Astrocyte of the cerebellum (primary cell): ENCODE results near the gene CLSTN2.

ENCODE experiments used
- DNase-seq: peaks from one replicate; pipeline ENCODE4 v3.0.0-alpha.2; 2011; ENCODE audit warnings: low read depth
- H3K4me3 ChIP-seq: 2 replicates; pipeline ENCODE4 v1.5.1; 2011; ENCODE audit warnings: mild to moderate bottlenecking, low read depth, low read length, moderate library complexity
- in situ Hi-C: cut with HindIII; loops from 2 replicates; pipeline ENCODE4 v1.10.0; 2017; ENCODE audit warnings: low sequenced_read_pairs
- TF ChIP-seq, protein P1 (sequence below): IDR thresholded peaks from 2 replicates; pipeline ENCODE4 v1.5.1; 2012; ENCODE audit warnings: low read length, low read depth, moderate library complexity, mild to moderate bottlenecking; ENCODE audit errors: missing control alignments

Gene CLSTN2

DNA sequence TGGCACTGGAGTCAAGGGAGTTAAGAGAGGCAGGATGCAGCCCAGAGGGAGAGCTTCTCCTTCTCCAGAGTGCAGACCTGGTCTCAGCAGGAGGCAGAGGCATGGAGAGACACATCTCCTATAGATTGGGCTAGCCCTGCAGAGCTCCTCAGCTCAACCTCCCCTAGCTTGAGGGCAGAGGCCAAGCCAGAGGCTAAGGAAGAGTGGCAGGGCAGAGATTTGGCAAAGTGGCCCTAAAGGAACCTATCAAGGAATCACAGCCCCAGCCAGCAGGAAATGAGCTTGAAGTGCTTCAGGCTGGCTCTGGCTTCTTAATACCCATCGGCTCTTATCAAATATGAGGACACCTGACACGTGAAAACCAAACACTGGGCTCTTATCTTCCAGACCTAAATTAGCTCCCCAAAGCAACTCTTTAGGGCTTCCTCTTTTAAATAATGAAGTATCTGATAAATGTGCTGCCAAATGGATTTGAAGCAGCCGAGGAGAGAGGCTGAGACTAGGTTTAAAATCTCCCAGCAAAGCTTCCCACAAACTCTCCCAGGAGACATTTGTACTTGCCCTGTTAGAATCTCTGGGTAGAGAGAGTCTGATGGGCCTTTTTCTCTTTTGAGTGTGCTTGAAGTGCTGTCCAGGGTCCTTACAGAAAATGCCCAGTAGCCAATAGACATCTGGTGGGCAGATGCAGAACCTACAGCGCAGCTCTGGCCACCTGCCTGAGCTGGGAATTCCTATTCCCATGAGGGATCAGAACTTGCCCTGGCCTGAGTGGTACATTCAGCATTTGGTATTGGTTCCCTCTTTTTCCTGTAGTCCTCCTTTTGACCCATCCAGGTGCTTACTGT lies 271.4 kb downstream of the CLSTN2 start:
- no peak overlapping the region for H3K4me3 ChIP-seq
- TF ChIP-seq, protein P1, sequence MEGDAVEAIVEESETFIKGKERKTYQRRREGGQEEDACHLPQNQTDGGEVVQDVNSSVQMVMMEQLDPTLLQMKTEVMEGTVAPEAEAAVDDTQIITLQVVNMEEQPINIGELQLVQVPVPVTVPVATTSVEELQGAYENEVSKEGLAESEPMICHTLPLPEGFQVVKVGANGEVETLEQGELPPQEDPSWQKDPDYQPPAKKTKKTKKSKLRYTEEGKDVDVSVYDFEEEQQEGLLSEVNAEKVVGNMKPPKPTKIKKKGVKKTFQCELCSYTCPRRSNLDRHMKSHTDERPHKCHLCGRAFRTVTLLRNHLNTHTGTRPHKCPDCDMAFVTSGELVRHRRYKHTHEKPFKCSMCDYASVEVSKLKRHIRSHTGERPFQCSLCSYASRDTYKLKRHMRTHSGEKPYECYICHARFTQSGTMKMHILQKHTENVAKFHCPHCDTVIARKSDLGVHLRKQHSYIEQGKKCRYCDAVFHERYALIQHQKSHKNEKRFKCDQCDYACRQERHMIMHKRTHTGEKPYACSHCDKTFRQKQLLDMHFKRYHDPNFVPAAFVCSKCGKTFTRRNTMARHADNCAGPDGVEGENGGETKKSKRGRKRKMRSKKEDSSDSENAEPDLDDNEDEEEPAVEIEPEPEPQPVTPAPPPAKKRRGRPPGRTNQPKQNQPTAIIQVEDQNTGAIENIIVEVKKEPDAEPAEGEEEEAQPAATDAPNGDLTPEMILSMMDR = peak; percentile 43
- in situ Hi-C loops = no loop called here
- peak; percentile 34 for DNase-seq

DNA sequence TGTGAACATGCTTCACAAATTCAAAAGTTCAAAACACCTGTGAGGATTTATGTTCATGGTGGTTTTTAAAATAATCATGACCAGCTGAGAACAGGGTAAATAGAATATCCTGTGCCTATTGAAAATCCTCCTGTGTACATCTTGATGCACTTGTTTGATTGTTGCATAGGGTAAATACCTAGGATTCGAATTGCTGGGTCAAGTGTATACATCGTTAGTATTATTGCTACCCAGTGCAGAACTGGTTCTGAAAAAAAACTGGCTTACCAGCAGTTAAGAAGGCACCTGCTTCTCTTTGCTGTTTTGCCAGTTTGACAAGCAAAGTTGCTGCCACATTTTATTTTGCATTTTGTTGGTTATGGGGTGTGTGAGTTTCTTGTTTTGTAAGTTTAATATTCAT lies 272.6 kb downstream of the CLSTN2 start:
- in situ Hi-C loops = no loop called here
- TF ChIP-seq, protein P1 = no peak
- no peak for DNase-seq
- no peak overlapping the region for H3K4me3 ChIP-seq

DNA sequence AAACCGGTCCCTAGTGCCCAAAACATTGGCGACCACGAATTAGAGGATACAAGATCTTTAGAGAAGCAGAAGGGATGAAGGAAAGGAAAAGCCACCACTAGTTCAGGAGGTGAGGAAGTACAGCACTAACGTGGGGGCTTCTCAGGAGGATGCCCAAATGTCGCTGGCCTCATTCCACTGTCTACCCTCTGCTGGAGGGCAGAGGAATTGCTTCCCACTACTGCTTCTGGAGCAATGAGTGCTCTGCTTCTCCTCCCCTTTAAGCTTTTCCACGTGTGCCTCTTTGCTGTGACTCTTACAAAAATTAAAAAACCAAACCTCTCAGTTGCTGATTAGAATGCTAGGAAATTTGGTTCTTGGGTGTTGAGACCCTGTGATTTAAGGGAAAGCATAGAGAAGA lies 281.3 kb downstream of the CLSTN2 start:
- in situ Hi-C loops = no loop called here

DNA sequence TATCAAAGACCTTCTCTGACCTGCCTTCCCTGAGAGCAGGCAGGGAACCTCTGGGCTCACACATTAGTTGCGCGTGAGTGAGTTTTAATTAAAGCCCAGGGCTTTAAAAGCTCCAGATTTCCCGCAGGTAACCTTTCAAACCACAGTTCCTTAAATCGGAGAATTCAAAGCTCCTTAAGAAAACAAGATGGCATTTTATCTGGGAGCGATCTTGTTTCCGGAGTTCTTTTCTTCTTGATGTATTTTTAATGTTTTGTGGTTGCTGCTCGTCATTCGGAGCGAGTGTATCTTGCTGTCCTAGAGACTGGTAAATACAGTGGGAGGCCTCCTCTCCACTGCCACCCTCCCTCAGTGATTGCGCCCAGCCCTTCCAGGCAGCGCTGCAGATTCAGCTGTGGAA lies 284.3 kb downstream of the CLSTN2 start:
- TF ChIP-seq, protein P1 = no peak
- no peak for DNase-seq
- in situ Hi-C loops = no loop called here
- H3K4me3 ChIP-seq = no peak overlapping the region

More for the DNA sequence above, 281.3 kb downstream of the CLSTN2 start:
- TF ChIP-seq, protein P1 = peak; percentile 38
- H3K4me3 ChIP-seq = no peak overlapping the region
- DNase-seq = no peak

DNA sequence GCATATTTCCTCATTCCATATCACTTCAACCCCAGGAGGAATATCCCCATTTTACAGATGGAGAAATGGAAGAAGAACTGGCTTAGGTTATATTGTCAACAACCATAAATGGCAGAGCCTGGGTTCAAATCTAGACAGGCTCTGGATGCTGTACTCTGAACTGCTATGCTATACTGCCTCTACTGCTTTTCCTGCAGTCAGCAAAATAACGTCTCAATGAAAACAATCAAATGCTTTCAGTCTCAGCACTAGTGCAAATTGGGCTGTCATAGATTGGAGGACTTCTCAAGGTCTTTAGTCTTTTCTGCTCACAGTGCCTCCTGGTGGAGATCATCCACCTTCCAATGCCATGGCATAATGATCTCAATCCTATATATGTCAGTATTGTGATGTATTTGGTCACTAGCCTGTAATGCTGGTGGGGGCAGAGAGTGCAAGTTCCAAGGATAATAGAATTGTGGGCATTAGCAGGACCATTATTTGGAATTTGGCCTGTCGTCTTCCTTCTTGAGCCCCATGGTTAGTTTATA lies 285.0 kb downstream of the CLSTN2 start:
- H3K4me3 ChIP-seq = no peak overlapping the region
- TF ChIP-seq, protein P1 = no peak
- in situ Hi-C loops = no loop called here
- no peak for DNase-seq

DNA sequence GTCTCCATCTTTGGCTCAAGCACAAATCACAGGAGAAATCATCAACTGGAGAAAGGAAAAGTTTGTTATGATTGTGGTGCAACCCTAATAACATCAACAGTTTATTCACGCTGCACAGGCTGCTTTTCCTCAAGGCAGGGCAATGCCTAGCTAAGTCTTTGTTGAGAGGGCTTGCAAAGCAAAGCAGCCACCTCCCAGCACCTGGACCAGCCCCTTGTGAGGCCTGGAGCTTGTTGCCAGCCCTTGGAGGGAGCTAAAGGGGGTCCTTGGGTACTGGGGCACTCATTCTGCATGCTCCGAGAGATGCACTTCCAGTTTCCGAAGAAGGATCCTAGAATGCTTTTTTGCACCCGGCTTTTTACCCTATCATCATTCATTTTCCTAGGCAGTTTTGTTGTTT lies 288.2 kb downstream of the CLSTN2 start:
- TF ChIP-seq, protein P1 = no peak
- no peak overlapping the region for H3K4me3 ChIP-seq
- DNase-seq = no peak
- in situ Hi-C loops = no loop called here
